Measurements from ENCODE around the gene S100A3. TPM values are rescaled to one million over a fixed set of nuclear protein-coding genes. Genes with fewer than 3 reads are reported as not detected.
"Not testable (repeated sequence)": the region's sequence is repeated elsewhere in the genome, so short reads cannot be mapped to it uniquely, and the experiment has no call there.

S100A3 gene
- polyA plus RNA-seq, 1 donor (not counting 4 experiments of a cell fraction or from before 2014, with no cell fraction given): 15.1 TPM

- Histone ChIP-seq H2AFZ (ENCODE audit: control insufficient read depth, low read length) (no peak overlapping the region), H3K4me3 (ENCODE audit: control insufficient read depth in 2 of 3, extremely low read depth in 1 of 3, insufficient read depth in 2 of 3, low read depth in 1 of 3, low read length in 3 of 3) (peak overlapping the region; percentile 61 to 99 (median 86)), H3K27ac (ENCODE audit: control insufficient read depth, insufficient read depth, low read length) (peak overlapping the region; percentile 100), H3K4me1 (ENCODE audit: control insufficient read depth, extremely low read depth, insufficient read depth, low read length) (peaks cover 22% of the 10 kb centered on the region), H3K9me3 (ENCODE audit: control insufficient read depth, low read depth, low read length) (no peaks in the 10 kb centered on the region), H3K4me2 (ENCODE audit: control insufficient read depth, extremely low read depth, insufficient read depth, low read depth, low read length) (peak overlapping the region; percentile 97), H3K27me3 (ENCODE audit: control insufficient read depth, extremely low read depth, insufficient read depth, low read length) (no peaks in the 10 kb centered on the region), H3K79me2 (ENCODE audit: control insufficient read depth, insufficient read depth, low read length) (peaks cover 21% of the 10 kb centered on the region), H3K9me1 (ENCODE audit: control insufficient read depth, extremely low read depth, insufficient read depth, low read length) (no peaks in the 10 kb centered on the region), H3K36me3 (ENCODE audit: control insufficient read depth in 2 of 2, extremely low read depth in 1 of 2, insufficient read depth in 2 of 2, low read length in 2 of 2) (peaks cover 15 to 29% of the 10 kb centered on the region in 2 experiments), H3K9ac (ENCODE audit: control insufficient read depth, extremely low read depth, insufficient read depth, low read length) (peak overlapping the region; percentile 99), H4K20me1 (ENCODE audit: control insufficient read depth, extremely low read depth, insufficient read depth, low read length) (peaks cover 21% of the 10 kb centered on the region)
- FAIRE-seq (no peak), DNase-seq (ENCODE audit: low read depth, low spot score) (no peak)
- TF ChIP-seq, protein P1, sequence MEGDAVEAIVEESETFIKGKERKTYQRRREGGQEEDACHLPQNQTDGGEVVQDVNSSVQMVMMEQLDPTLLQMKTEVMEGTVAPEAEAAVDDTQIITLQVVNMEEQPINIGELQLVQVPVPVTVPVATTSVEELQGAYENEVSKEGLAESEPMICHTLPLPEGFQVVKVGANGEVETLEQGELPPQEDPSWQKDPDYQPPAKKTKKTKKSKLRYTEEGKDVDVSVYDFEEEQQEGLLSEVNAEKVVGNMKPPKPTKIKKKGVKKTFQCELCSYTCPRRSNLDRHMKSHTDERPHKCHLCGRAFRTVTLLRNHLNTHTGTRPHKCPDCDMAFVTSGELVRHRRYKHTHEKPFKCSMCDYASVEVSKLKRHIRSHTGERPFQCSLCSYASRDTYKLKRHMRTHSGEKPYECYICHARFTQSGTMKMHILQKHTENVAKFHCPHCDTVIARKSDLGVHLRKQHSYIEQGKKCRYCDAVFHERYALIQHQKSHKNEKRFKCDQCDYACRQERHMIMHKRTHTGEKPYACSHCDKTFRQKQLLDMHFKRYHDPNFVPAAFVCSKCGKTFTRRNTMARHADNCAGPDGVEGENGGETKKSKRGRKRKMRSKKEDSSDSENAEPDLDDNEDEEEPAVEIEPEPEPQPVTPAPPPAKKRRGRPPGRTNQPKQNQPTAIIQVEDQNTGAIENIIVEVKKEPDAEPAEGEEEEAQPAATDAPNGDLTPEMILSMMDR (optimal IDR thresholded peaks at IDR 0.05 in 1 of 3, IDR thresholded peaks at IDR 0.05 in 1 of 3, conservative IDR thresholded peaks at IDR 0.05 in 1 of 3; ENCODE audit: extremely low read depth in 1 of 3, insufficient read depth in 2 of 3, low read length in 3 of 3): no peak
- TF ChIP-seq EZH2 (IDR thresholded peaks at IDR 0.05; ENCODE audit: low read length): no peak
- dilution Hi-C loops (cut with MboI; ENCODE audit: extremely low pct_ligation_motif_present, low sequenced_read_pairs): no loop called here
Measured at GRCh38 chr1:153563483-153563901, 14.4 kb upstream of the S100A3 start.

DNA sequence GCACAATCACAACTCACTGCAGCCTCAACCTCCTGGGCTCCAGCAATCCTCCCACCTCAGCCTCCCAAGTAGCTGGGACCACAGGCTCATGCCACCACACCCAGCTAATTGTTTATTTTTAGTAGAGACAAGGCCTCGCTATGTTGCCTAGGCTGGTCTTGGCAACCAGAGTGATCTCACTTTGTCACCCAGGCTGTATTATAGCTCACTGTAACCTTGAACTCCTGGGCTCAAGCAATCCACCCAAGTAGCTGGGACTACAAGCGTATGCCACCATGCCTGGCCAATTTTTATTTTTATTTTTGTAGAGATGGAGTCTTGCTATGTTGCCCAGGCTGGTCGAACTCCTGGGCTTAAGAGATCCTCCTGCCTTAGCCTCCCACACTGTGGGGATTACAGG lies 13.0 kb upstream of the S100A3 start:
- H3K27me3 ChIP-seq (ENCODE audit: control insufficient read depth, extremely low read depth, insufficient read depth, low read length); H3K9me1 ChIP-seq (ENCODE audit: control insufficient read depth, extremely low read depth, insufficient read depth, low read length); FAIRE-seq; H3K9me3 ChIP-seq (ENCODE audit: control insufficient read depth, low read depth, low read length); H2AFZ ChIP-seq (ENCODE audit: control insufficient read depth, low read length); DNase-seq (ENCODE audit: low read depth, low spot score); H3K4me1 ChIP-seq (ENCODE audit: control insufficient read depth, extremely low read depth, insufficient read depth, low read length); dilution Hi-C loops (cut with MboI; ENCODE audit: extremely low pct_ligation_motif_present, low sequenced_read_pairs): not testable (repeated sequence)
- peaks cover 21% of the 10 kb centered on the region for H4K20me1 ChIP-seq (ENCODE audit: control insufficient read depth, extremely low read depth, insufficient read depth, low read length)
- peak overlapping the region; percentile 100 for H3K27ac ChIP-seq (ENCODE audit: control insufficient read depth, insufficient read depth, low read length)
- peak overlapping the region; percentile 97 for H3K4me2 ChIP-seq (ENCODE audit: control insufficient read depth, extremely low read depth, insufficient read depth, low read depth, low read length)
- H3K4me3 ChIP-seq (ENCODE audit: control insufficient read depth in 2 of 3, extremely low read depth in 1 of 3, insufficient read depth in 2 of 3, low read depth in 1 of 3, low read length in 3 of 3): peak overlapping the region; percentile 39 to 61 (median 57)
- H3K79me2 ChIP-seq (ENCODE audit: control insufficient read depth, insufficient read depth, low read length): peaks cover 21% of the 10 kb centered on the region
- H3K36me3 ChIP-seq (ENCODE audit: control insufficient read depth in 2 of 2, extremely low read depth in 1 of 2, insufficient read depth in 2 of 2, low read length in 2 of 2): peaks cover 17 to 29% of the 10 kb centered on the region in 2 experiments
- H3K9ac ChIP-seq (ENCODE audit: control insufficient read depth, extremely low read depth, insufficient read depth, low read length): peak overlapping the region; percentile 99

DNA sequence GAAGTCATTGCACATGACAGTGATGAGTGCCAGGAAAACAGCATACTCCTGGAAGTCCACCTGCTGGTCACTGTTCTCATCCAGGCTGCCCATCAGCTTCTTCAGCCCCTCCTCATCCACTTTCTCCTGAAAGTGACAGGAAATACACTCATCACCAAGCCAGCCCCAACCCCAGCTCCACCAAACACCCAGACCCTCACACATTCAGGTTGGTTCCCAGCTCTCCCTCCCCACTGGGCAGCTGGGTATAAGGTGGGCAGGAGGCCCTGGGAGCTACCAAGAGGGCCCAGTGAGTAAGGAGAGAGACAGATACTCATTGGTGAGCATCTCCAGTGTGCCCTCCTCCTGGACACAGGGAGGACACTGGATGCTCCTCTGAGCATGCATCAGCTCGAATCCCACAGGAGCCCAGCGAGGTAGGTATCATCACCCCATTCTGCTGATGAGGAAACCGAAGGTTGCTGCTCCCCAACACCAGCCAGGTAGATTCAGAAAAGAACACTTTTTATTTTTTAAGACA lies 12.5 kb upstream of the S100A3 start:
- Histone ChIP-seq H3K79me2 (ENCODE audit: control insufficient read depth, insufficient read depth, low read length) (peaks cover 18% of the 10 kb centered on the region), H3K4me2 (ENCODE audit: control insufficient read depth, extremely low read depth, insufficient read depth, low read depth, low read length) (no peak overlapping the region), H3K9me1 (ENCODE audit: control insufficient read depth, extremely low read depth, insufficient read depth, low read length) (no peaks in the 10 kb centered on the region), H3K9me3 (ENCODE audit: control insufficient read depth, low read depth, low read length) (no peaks in the 10 kb centered on the region), H3K27me3 (ENCODE audit: control insufficient read depth, extremely low read depth, insufficient read depth, low read length) (no peaks in the 10 kb centered on the region), H3K36me3 (ENCODE audit: control insufficient read depth in 2 of 2, extremely low read depth in 1 of 2, insufficient read depth in 2 of 2, low read length in 2 of 2) (peaks cover 17 to 30% of the 10 kb centered on the region in 2 experiments), H4K20me1 (ENCODE audit: control insufficient read depth, extremely low read depth, insufficient read depth, low read length) (peaks cover 21% of the 10 kb centered on the region), H3K9ac (ENCODE audit: control insufficient read depth, extremely low read depth, insufficient read depth, low read length) (peak overlapping the region; percentile 99), H3K27ac (ENCODE audit: control insufficient read depth, insufficient read depth, low read length) (peak overlapping the region; percentile 100), H2AFZ (ENCODE audit: control insufficient read depth, low read length) (no peak overlapping the region), H3K4me3 (ENCODE audit: control insufficient read depth in 2 of 3, extremely low read depth in 1 of 3, insufficient read depth in 2 of 3, low read depth in 1 of 3, low read length in 3 of 3) (no peak overlapping the region), H3K4me1 (ENCODE audit: control insufficient read depth, extremely low read depth, insufficient read depth, low read length) (peaks cover 3% of the 10 kb centered on the region)
- dilution Hi-C loops (cut with MboI; ENCODE audit: extremely low pct_ligation_motif_present, low sequenced_read_pairs): no loop called here
- FAIRE-seq (no peak), DNase-seq (ENCODE audit: low read depth, low spot score) (no peak)
- TF ChIP-seq EZH2 (IDR thresholded peaks at IDR 0.05; ENCODE audit: low read length): no peak
- TF ChIP-seq, protein P1 (optimal IDR thresholded peaks at IDR 0.05 in 1 of 3, IDR thresholded peaks at IDR 0.05 in 1 of 3, conservative IDR thresholded peaks at IDR 0.05 in 1 of 3; ENCODE audit: extremely low read depth in 1 of 3, insufficient read depth in 2 of 3, low read length in 3 of 3): no peak
